Stimulated activated CD8-positive, alpha-beta memory T cell treated with anti-CD3 and anti-CD28 coated beads, Interleukin-7, amount 100 ng/mL, for 1 hour (primary cell): ENCODE data around the gene ROPN1.

ENCODE experiments used
- DNase-seq, 2 donors: peaks; one replicate each; pipeline ENCODE4 v3.0.0-alpha.2; 2020; ENCODE audit warnings: low read depth in 2 of 2

Gene ROPN1

GRCh38 chr3:123949641-123950040 is 42.3 kb downstream of the ROPN1 start:
- DNase-seq: no peak

- DNase-seq: no peak
These were observed 43.5 kb downstream of the ROPN1 start for GRCh38 chr3:123948449-123948848.

GRCh38 chr3:123947482-123947881 is 44.4 kb downstream of the ROPN1 start:
- no peak for DNase-seq

GRCh38 chr3:123941542-123941941 is 50.4 kb downstream of the ROPN1 start:
- no peak for DNase-seq

GRCh38 chr3:123941121-123941520 is 50.8 kb downstream of the ROPN1 start:
- DNase-seq: no peak

GRCh38 chr3:123939706-123940105 is 52.2 kb downstream of the ROPN1 start:
- no peak for DNase-seq

GRCh38 chr3:123936400-123936799 is 55.5 kb downstream of the ROPN1 start:
- no peak for DNase-seq

- DNase-seq: no peak
These were observed 56.1 kb downstream of the ROPN1 start for GRCh38 chr3:123935830-123936229.

GRCh38 chr3:123934250-123934649 is 57.7 kb downstream of the ROPN1 start:
- DNase-seq: no peak

- no peak for DNase-seq
These were observed 61.5 kb downstream of the ROPN1 start for GRCh38 chr3:123930445-123930844.

GRCh38 chr3:123929325-123929724 is 62.6 kb downstream of the ROPN1 start:
- DNase-seq: no peak

GRCh38 chr3:123926396-123926795 is 65.5 kb downstream of the ROPN1 start:
- DNase-seq: no peak

- no peak for DNase-seq
These were observed 71.1 kb downstream of the ROPN1 start for GRCh38 chr3:123920868-123921267.

GRCh38 chr3:123920383-123920782 is 71.5 kb downstream of the ROPN1 start:
- no peak for DNase-seq

GRCh38 chr3:123919353-123919752 is 72.6 kb downstream of the ROPN1 start:
- DNase-seq: no peak
